AG04449 (cell line): ENCODE results near the gene C5orf22.

Experiments used
- CTCF ChIA-PET: fragments of 350-600 bp; formaldehyde crosslinking; extraction: SDS; loops from one replicate; lab custom pipeline; 2021; ENCODE audit warnings: antibody characterized with exemption; lab: Yijun Ruan, JAX
- POLR2A ChIA-PET: fragments of 400-600, 350-600 bp; formaldehyde crosslinking; extraction: SDS; loops from one replicate; lab custom pipeline; 2020; ENCODE audit warnings: antibody characterized with exemption, inconsistent platforms; lab: Yijun Ruan, JAX
- DNase-seq: peaks from one replicate; pipeline ENCODE4 v3.0.0-alpha.2; 2010; ENCODE audit warnings: low read depth, low spot score
- H3K4me3 ChIP-seq: 2 replicates; pipeline ENCODE4 v1.5.1; 2011; ENCODE audit warnings: low read depth, mild to moderate bottlenecking, control low read depth, low read length
- TF ChIP-seq, protein P1 (sequence below): IDR thresholded peaks from one replicate; pipeline ENCODE4 v1.5.1; 2011; ENCODE audit warnings: mild to moderate bottlenecking, moderate library complexity, low read length, control low read depth, inconsistent platforms; ENCODE audit not compliant: insufficient read depth; ENCODE audit errors: missing control alignments

The C5orf22 gene

DNA sequence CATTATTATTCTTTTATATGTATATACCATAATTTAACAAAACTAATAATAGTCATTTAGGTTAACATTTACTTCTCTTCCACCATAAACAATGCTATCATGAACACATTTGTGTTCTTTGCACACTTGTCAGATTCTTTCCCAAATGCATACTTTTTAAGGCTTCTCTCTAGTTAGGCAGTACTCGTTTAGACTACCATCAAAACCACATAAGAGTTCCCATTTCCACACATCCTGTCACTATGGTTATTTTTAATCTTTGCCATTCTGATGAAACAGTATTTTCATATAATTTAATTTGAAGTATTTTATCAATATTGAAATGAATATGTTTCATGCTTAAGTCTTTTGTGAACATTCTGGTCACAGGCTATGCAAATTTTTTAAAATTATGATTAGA, 15.3 kb upstream of the C5orf22 start:
- TF ChIP-seq, protein P1, sequence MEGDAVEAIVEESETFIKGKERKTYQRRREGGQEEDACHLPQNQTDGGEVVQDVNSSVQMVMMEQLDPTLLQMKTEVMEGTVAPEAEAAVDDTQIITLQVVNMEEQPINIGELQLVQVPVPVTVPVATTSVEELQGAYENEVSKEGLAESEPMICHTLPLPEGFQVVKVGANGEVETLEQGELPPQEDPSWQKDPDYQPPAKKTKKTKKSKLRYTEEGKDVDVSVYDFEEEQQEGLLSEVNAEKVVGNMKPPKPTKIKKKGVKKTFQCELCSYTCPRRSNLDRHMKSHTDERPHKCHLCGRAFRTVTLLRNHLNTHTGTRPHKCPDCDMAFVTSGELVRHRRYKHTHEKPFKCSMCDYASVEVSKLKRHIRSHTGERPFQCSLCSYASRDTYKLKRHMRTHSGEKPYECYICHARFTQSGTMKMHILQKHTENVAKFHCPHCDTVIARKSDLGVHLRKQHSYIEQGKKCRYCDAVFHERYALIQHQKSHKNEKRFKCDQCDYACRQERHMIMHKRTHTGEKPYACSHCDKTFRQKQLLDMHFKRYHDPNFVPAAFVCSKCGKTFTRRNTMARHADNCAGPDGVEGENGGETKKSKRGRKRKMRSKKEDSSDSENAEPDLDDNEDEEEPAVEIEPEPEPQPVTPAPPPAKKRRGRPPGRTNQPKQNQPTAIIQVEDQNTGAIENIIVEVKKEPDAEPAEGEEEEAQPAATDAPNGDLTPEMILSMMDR, result no peak
- no peak overlapping the region for H3K4me3 ChIP-seq
- no peak for DNase-seq
- ChIA-PET CTCF (no interaction called here), POLR2A (no interaction called here)

DNA sequence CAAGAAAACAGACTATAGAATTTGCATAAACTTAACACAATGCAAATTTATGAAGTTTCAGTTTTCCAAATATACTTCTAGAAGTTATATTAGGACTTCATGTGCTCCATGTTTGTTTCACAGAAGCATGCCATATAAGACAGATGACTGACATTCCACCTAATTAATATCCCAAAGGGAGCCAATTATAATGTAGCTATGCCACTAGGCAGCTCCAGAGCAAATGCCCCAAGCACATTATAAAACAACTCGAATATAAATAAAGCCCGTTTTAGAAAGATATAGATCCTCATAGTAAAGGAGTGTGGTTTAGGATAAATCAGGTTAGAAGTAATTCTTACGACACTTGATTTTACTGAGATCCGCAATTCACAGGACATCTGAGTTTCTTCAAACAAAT, 9.1 kb upstream of the C5orf22 start:
- H3K4me3 ChIP-seq, result no peak overlapping the region
- CTCF ChIA-PET, result interaction anchor here (1.3 kb wide), 1 partner anchor 9 kb away, joined by 7 read pairs; the partner anchor contains the start of genes C5orf22 and DROSHA
- TF ChIP-seq, protein P1, result no peak
- POLR2A ChIA-PET, result no interaction called here
- no peak for DNase-seq

DNA sequence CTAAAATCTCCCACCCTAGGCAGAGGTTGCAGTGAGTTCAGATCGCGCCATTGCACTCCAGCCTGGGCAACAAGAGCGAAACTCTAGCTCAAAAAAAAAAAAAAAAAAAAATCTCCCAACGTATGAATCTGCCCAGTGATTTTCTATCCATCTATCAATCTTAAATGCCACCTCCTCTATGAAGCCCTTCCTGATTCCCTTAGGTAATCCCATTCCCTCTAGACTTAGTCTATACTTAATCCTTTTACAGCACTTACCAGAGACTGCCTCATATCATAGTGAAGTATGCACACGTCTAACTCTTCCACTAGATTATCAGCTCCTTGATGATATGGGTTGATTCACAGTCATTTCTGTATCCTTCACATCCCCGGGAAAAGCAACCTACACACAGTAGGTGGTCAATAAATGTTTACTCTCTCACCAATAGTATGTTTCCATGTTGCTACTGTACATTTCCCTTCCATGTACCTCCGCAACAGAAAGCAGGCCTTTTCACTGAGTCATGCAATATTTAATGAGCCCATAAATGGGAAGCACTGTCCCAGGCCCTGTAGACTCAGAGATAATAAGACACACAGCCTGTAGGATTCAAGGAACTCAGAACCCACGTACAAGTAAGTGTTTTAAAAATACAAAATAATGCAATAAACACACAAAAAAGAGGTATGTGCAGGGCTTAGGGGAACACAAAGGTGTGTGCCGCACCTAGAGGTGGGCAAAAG, 1.4 kb upstream of the C5orf22 start:
- TF ChIP-seq, protein P1, result no peak
- ChIA-PET POLR2A (interaction anchor here (0.5 kb wide), 1 partner anchor 87 kb away, joined by 3 read pairs; no protein-coding TSS in a partner anchor), CTCF (interaction anchor here (1.9 kb wide), 1 partner anchor 8 kb away, joined by 7 read pairs; no protein-coding TSS in a partner anchor)
- no peak for DNase-seq
- H3K4me3 ChIP-seq, result peak overlapping the region; percentile 94

DNA sequence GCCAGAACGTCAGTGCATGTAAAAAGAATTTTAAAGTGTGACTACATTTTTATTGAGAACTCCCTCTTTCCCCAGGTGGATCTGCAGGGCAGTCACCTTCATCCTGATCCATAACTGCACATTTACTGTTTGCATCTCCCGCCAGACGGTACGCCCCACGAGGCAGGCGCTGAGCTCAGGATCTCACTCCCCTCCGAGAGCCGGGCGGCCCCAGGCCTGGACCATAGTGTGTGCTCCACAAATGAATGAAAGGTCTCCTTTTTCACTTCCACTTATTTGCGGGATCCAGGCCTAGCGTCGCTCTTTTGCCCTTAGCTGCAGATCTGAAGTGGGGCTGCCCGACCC, 586 bp upstream of the C5orf22 start:
- POLR2A ChIA-PET, result interaction anchor here (0.9 kb wide), 1 partner anchor 167 kb away, joined by 4 read pairs; no protein-coding TSS in a partner anchor
- CTCF ChIA-PET, result interaction anchor here (0.9 to 1.9 kb wide), 3 partner anchors 9 to 14 kb away, joined by 3 to 7 read pairs (median 3); no protein-coding TSS in a partner anchor
- peak overlapping the region; percentile 94 for H3K4me3 ChIP-seq
- TF ChIP-seq, protein P1, result no peak
- DNase-seq, result no peak

DNA sequence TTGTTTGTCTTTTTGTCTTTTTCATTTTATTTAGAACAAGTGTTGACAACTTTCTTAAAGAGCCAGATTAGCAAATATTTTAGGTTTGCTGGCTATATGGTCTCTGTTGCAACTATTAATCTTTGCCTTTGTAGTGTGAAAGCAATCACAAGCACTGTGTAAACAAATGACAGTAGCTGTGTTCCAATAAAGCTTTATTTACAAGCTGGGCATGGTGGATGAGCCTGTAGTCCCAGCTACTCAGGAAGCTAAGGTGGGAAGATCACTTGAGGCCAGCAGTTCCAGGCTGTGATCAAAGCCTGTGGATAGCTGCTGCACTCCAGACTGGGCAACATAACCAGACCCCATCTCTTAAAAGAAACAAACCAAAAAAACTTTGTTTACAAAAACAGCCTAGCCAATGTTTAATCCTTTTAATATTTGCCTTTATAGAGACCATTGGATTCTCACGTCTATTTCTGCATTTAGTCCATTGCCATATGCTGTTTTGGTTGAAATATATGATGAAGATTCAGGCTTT, 2.5 kb downstream of the C5orf22 start:
- CTCF ChIA-PET, result interaction anchor here (0.7 to 1.0 kb wide), 2 partner anchors 9 to 275 kb away, joined by 3 read pairs; no protein-coding TSS in a partner anchor
- no peak overlapping the region for H3K4me3 ChIP-seq
- POLR2A ChIA-PET, result no interaction called here
- TF ChIP-seq, protein P1, result no peak
- DNase-seq, result no peak

DNA sequence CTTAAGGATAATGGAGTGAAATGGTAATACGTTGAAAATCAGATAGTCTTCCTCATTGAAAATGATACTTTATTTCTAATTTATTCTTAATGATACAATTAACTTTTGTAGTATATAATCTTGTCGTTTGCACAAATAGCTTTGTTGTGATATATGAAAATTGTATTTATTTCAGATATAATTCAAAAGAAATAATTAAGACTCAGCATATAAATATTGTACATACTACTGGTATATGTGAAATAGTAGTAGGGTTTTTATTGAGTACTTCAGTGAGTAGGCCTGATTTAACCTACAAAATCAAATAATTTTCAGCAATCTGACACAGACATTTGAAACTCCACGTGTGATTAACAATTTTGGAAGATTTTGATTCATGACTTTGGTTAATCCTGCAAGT, 4.8 kb downstream of the C5orf22 start:
- H3K4me3 ChIP-seq, result no peak overlapping the region
- POLR2A ChIA-PET, result no interaction called here
- CTCF ChIA-PET, result no interaction called here
- no peak for DNase-seq
- TF ChIP-seq, protein P1, result no peak
